GM12878 (cell line): ENCODE results near the gene PNPO. TPM values are rescaled to one million over a fixed set of nuclear protein-coding genes. Genes with fewer than 3 reads are reported as not detected.

Experiments
- ATAC-seq: fragments of 200-7000 bp; cut with Tn5 transposase; 3 replicates; pipeline ENCODE4 v1.9.1; 2020; ENCODE audit warnings: mild to moderate bottlenecking, moderate library complexity
- BruUV-seq: library from RNA; stranded (reverse); fragments of 400-500 nt; replicated peaks from 2 replicates; lab custom pipeline; 2021; lab: Mats Ljungman, UMichigan
- CTCF ChIA-PET: fragments of 300-600 bp; sonication (Branson Sonifier 250); formaldehyde crosslinking; extraction: SDS; loops from one replicate; lab custom pipeline; 2021; ENCODE audit warnings: inconsistent platforms; lab: Yijun Ruan, JAX
- POLR2A ChIA-PET: fragments of 350-600 bp; formaldehyde crosslinking; extraction: SDS; loops from one replicate; lab custom pipeline; 2021; ENCODE audit warnings: inconsistent platforms; lab: Charles Lee
- RAD21 ChIA-PET: fragments of 300-600 bp; sonication (Branson Sonifier 250); formaldehyde crosslinking; loops from one replicate; lab custom pipeline; 2023; ENCODE audit warnings: antibody characterized with exemption; ENCODE audit not compliant: unreplicated experiment; lab: Charles Lee
- SMC1A ChIA-PET: fragments of 300-600 bp; sonication (Branson Sonifier 250); formaldehyde crosslinking; loops from one replicate; lab custom pipeline; 2023; ENCODE audit not compliant: unreplicated experiment, uncharacterized antibody; lab: Charles Lee
- DNase-seq: peaks from one replicate; pipeline ENCODE4 v3.0.0-alpha.2; 2011; ENCODE audit warnings: low read depth, low spot score
- FAIRE-seq: peaks from 3 replicates; lab custom pipeline; 2011; peaks lifted over from hg19 to GRCh38; lab: Jason Lieb, UNC
- H2AFZ ChIP-seq: 2 replicates; pipeline ENCODE4 v1.6.0; 2011; ENCODE audit warnings: low read depth, low read length, control low read depth; ENCODE audit not compliant: control insufficient read depth
- H3K27ac ChIP-seq: 2 replicates; pipeline ENCODE4 v1.5.1; 2011; ENCODE audit warnings: control low read depth; ENCODE audit not compliant: control insufficient read depth, insufficient read depth
- H3K27me3 ChIP-seq, 2 experiments: replicated peaks in 1 of 2; 2 replicates each; pipeline versions ENCODE4 v1.6.0 to v1.6.1; 2011; ENCODE audit warnings: low read length in 1 of 2; ENCODE audit not compliant: control insufficient read depth in 2 of 2, insufficient read depth in 2 of 2
- H3K36me3 ChIP-seq, 2 experiments: 2 replicates each; pipeline ENCODE4 v1.5.1; 2011; ENCODE audit warnings: low read length in 1 of 2; ENCODE audit not compliant: control insufficient read depth in 2 of 2, insufficient read depth in 2 of 2
- H3K4me1 ChIP-seq: 2 replicates; pipeline ENCODE4 v1.6.1; 2011; ENCODE audit warnings: mild to moderate bottlenecking, low read length, moderate library complexity, mixed read lengths; ENCODE audit not compliant: control insufficient read depth, insufficient read depth
- H3K4me2 ChIP-seq: 2 replicates; pipeline ENCODE4 v1.6.0; 2011; ENCODE audit warnings: control low read depth; ENCODE audit not compliant: control insufficient read depth, insufficient read depth
- H3K4me3 ChIP-seq: fragments of 200-600 bp; sonication (generic); 2 replicates; pipeline ENCODE4 v1.5.1; 2016
- H3K79me2 ChIP-seq: 2 replicates; pipeline ENCODE4 v1.6.0; 2011; ENCODE audit warnings: low read length; ENCODE audit not compliant: control insufficient read depth, insufficient read depth
- H3K9ac ChIP-seq: 2 replicates; pipeline ENCODE4 v1.8.0; 2011; ENCODE audit warnings: low read length, control low read depth, mixed read lengths; ENCODE audit not compliant: control insufficient read depth, insufficient read depth
- H3K9me3 ChIP-seq: replicated peaks from 3 replicates; pipeline ENCODE4 v1.5.1; 2011; ENCODE audit warnings: mild to moderate bottlenecking, low read length; ENCODE audit not compliant: control insufficient read depth, insufficient read depth
- H4K20me1 ChIP-seq: 2 replicates; pipeline ENCODE4 v1.6.0; 2011; ENCODE audit not compliant: control insufficient read depth, insufficient read depth
- HDAC6 ChIP-seq: fragments of 200-600 bp; sonication (generic); IDR thresholded peaks from one replicate; pipeline ENCODE4 v1.8.0; 2017; ENCODE audit warnings: antibody characterized with exemption; ENCODE audit not compliant: unreplicated experiment
- SPI1 ChIP-seq: IDR thresholded peaks from 2 replicates; pipeline ENCODE4 v1.6.1; 2011; ENCODE audit warnings: low read depth, mild to moderate bottlenecking, low read length, moderate library complexity, borderline replicate concordance; ENCODE audit not compliant: insufficient read depth
- WGBS: methylation state at CpG from one replicate; pipeline ENCODE4 v1.1.6; 2016; ENCODE audit warnings: low lambda C conversion rate; ENCODE audit not compliant: insufficient replicate concordance, insufficient coverage; ENCODE audit errors: missing lambda C conversion rate; 5-methylcytosine and 5-hydroxymethylcytosine counted together
- in situ Hi-C: fragments of 300-500 bp; cut with MboI; formaldehyde crosslinking; loops from 9 replicates; pipeline ENCODE4 v1.14.3; 2018; ENCODE audit warnings: mixed read lengths
- intact Hi-C: fragments of 100-400 bp; cut with micrococcal nuclease; formaldehyde crosslinking; loops from one replicate; pipeline ENCODE4 v1.14.2; 2022; ENCODE audit not compliant: unreplicated experiment
- polyA plus RNA-seq, 11 experiments: library from polyadenylated mRNA; depleted of rRNA in 4 of 11; unstranded in 6 of 11; stranded (reverse) in 5 of 11; fragments of >200 nt; fragmentation: Nextera tagmentation in 4 of 11; fragmentation: Illumina TruSeq in 1 of 11; extraction: Ambion mirVana in 4 of 11; extraction: Trizol in 1 of 11; gene quantifications; 1 replicate in 1 of 11; 2 replicates in 10 of 11; pipeline versions ENCODE4 v1.2.1 to v1.2.3, GENCODE V29; 2011 to 2016; ENCODE audit warnings: inconsistent platforms in 2 of 11, missing spikeins in 2 of 11, low read depth in 1 of 11
- total RNA-seq, 4 experiments: library from RNA; depleted of rRNA in 3 of 4; stranded (reverse); fragments of >200 nt in 3 of 4; fragmentation: Illumina TruSeq in 1 of 4; extraction: Trizol in 1 of 4; gene quantifications; 2 replicates each; pipeline versions ENCODE4 v1.2.1 to v1.2.3, GENCODE V29; 2013 to 2021
- TF ChIP-seq, protein P1 (sequence below): fragments of 450-650 bp; conservative IDR thresholded peaks from 2 replicates; pipeline ENCODE4 v1.6.1; 2017; ENCODE audit warnings: mild to moderate bottlenecking, moderate library complexity
- TF ChIP-seq, protein P2 (sequence below): IDR thresholded peaks from 2 replicates; pipeline ENCODE4 v1.6.1; 2012; ENCODE audit warnings: low read depth, low read length, improper control_type of control experiment

Gene PNPO
- total and polyA plus RNA-seq, 10 of the 15 experiments (the other 5 are each of a cell fraction or from before 2014, with no cell fraction given): 13.9 to 52.6 (median 37.3) TPM

DNA sequence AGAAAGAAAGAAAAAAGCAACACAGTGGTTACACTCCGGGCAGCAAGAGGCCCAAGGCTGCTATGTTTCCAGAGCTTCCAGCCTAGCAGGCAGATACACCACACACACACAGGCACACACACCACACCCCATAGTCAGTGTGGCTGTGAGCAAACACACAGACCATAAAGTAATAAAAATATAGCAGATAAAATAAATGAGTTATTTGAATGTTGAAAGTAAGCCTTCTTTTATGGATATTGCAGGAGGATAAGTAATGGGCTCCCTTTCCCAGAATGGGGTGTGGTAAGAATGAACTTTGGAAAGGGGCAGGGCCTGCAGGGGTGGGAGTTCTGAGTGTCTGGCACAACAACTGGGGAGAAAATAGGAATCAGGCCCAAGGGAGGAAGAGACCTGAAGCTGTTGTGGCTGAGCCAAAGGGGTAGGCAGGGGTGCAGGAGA, 24.7 kb downstream of the PNPO start (continued):
- no peak for TF ChIP-seq SPI1
- TF ChIP-seq, protein P1, sequence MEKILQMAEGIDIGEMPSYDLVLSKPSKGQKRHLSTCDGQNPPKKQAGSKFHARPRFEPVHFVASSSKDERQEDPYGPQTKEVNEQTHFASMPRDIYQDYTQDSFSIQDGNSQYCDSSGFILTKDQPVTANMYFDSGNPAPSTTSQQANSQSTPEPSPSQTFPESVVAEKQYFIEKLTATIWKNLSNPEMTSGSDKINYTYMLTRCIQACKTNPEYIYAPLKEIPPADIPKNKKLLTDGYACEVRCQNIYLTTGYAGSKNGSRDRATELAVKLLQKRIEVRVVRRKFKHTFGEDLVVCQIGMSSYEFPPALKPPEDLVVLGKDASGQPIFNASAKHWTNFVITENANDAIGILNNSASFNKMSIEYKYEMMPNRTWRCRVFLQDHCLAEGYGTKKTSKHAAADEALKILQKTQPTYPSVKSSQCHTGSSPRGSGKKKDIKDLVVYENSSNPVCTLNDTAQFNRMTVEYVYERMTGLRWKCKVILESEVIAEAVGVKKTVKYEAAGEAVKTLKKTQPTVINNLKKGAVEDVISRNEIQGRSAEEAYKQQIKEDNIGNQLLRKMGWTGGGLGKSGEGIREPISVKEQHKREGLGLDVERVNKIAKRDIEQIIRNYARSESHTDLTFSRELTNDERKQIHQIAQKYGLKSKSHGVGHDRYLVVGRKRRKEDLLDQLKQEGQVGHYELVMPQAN: no peak

DNA sequence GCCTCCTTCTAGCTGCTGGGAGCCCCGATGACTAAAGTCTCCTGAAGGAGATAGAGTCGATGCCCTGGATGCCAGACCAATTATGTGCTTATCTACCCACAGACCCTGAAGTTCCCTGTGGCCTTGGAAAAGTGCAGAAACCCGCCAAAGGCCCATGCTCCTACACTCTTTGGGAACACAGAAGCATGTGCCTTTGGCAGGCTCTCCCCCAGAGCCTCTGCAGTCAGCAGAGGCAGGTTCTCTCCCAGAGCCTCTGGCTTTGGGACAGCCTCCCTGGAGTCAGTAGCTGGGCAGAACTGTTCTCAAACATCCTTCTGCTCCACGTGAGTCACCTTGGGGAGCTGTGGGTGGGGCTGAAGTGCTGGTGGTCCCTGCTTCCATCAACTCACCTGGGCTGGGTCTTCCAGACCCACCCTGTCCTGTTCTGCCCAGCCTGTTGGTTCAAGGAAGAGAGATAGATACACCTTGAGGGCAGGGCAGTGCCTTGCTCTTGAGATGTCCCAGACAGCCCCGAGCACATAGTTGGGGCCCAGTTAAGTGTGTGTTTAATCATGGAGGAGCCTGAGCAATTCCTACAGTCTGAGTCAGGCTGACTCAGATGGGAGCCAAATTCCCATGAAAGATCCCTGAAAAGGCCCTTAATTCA, 26.4 kb downstream of the PNPO start:
- ChIA-PET SMC1A (interaction anchor here (1.6 to 17.2 kb wide), 3 partner anchors 17 to 50 kb away, joined by 6 to 332 read pairs (median 139); no protein-coding TSS in a partner anchor), POLR2A (interaction anchor here (5.2 kb wide), 1 partner anchor 17 kb away, joined by 39 read pairs; no protein-coding TSS in a partner anchor), RAD21 (interaction anchor here (1.3 to 7.9 kb wide), 2 partner anchors 18 to 51 kb away, joined by 6 to 80 read pairs; no protein-coding TSS in a partner anchor)
- Histone ChIP-seq H3K79me2 (peaks cover 19% of the 10 kb centered on the region), H3K4me3 (no peak overlapping the region), H3K27me3 (no peaks in the 10 kb centered on the region)
- intact Hi-C loops: no loop called here
- FAIRE-seq: no peak
- no peak for TF ChIP-seq HDAC6
- TF ChIP-seq, protein P2, sequence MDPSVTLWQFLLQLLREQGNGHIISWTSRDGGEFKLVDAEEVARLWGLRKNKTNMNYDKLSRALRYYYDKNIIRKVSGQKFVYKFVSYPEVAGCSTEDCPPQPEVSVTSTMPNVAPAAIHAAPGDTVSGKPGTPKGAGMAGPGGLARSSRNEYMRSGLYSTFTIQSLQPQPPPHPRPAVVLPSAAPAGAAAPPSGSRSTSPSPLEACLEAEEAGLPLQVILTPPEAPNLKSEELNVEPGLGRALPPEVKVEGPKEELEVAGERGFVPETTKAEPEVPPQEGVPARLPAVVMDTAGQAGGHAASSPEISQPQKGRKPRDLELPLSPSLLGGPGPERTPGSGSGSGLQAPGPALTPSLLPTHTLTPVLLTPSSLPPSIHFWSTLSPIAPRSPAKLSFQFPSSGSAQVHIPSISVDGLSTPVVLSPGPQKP: no peak
- TF ChIP-seq, all 136 proteins: peak for 0
- 9% methylated on average over 5 of the region's 5 CpGs for WGBS
- Histone ChIP-seq H3K4me1 (peaks cover 13% of the 10 kb centered on the region), H3K4me2 (no peak overlapping the region), H2AFZ (no peak overlapping the region), H3K36me3 (no peaks in the 10 kb centered on the region), H3K9me3 (no peaks in the 10 kb centered on the region), H3K27ac (no peak overlapping the region), H3K9ac (no peak overlapping the region), H4K20me1 (no peaks in the 10 kb centered on the region)
- no TSS peak for BruUV-seq
- DNase-seq (no peak), ATAC-seq (no peak)
- in situ Hi-C loops: no loop called here
- CTCF ChIA-PET: interaction anchor here (0.7 to 14.3 kb wide), 4 partner anchors 9 to 50 kb away, joined by 3 to 463 read pairs (median 79); partner anchors contain the start of genes PNPO and PRR15L
